A549 (cell line): ENCODE data around the gene TTC3.

Experiments
- BHLHE40 ChIP-seq: IDR thresholded peaks from 2 replicates; pipeline ENCODE4 v1.6.1; 2012; ENCODE audit warnings: low read depth, low read length, inconsistent platforms
- JUN ChIP-seq, 2 experiments: fragments of >200 bp; sonication (Bioruptor Twin); formaldehyde crosslinking; IDR thresholded peaks; 2 replicates in 1 of 2; 3 replicates in 1 of 2; pipeline ENCODE4 v1.6.1; 2016 to 2017
- RARB ChIP-seq: fragments of 250-450 bp; sonication (Bioruptor Pico); IDR thresholded peaks from 2 replicates; pipeline ENCODE4 v1.8.0; 2021; ENCODE audit warnings: mild to moderate bottlenecking, moderate library complexity
- REST ChIP-seq: fragments of 200-600 bp; sonication (generic); IDR thresholded peaks from 2 replicates; pipeline ENCODE4 v1.6.1; 2016; ENCODE audit warnings: antibody characterized with exemption, mild to moderate bottlenecking, moderate library complexity
- USF2 ChIP-seq: fragments of 450-650 bp; IDR thresholded peaks from 2 replicates; pipeline ENCODE4 v1.6.1; 2014; ENCODE audit warnings: antibody characterized with exemption

GRCh38 chr21:37149411-37149810 lies 76.4 kb downstream of the TTC3 start:
- TF ChIP-seq JUN (IDR thresholded peaks at IDR 0.05) (no peak), BHLHE40 (no peak), USF2 (no peak), REST (no peak), RARB (CRISPR knock-in tag) (no peak)
